PFSK-1 (cell line): Measurements from ENCODE around the gene MAX.

Experiments used
- FOXP2 ChIP-seq: optimal IDR thresholded peaks from 2 replicates; pipeline ENCODE3; 2011; ENCODE audit warnings: borderline replicate concordance, control low read depth, inconsistent platforms; ENCODE audit not compliant: insufficient read depth; ENCODE audit errors: extremely low read length, extremely low read depth
- POLR2AphosphoS5 ChIP-seq: IDR thresholded peaks from 2 replicates; pipeline ENCODE4 v1.6.1; 2012; ENCODE audit warnings: low read depth, mild to moderate bottlenecking, control low read depth, low read length, moderate library complexity
- REST ChIP-seq, 2 experiments: IDR thresholded peaks; 2 replicates each; pipeline versions ENCODE4 v1.6.1 to v1.8.0; 2011 to 2012; ENCODE audit warnings: low read depth in 2 of 2, low read length in 2 of 2, control low read depth in 1 of 2, inconsistent platforms in 1 of 2, mild to moderate bottlenecking in 1 of 2, moderate library complexity in 1 of 2; ENCODE audit not compliant: insufficient read depth in 1 of 2
- SIN3A ChIP-seq: IDR thresholded peaks from 2 replicates; pipeline ENCODE4 v1.6.1; 2012; ENCODE audit warnings: mild to moderate bottlenecking, low read length, moderate library complexity, borderline replicate concordance; ENCODE audit not compliant: insufficient read depth
- TAF1 ChIP-seq: IDR thresholded peaks from 2 replicates; pipeline ENCODE4 v1.6.1; 2012; ENCODE audit warnings: low read length, control low read depth, borderline replicate concordance; ENCODE audit not compliant: insufficient read depth

Gene MAX

GRCh38 chr14:65070471-65070976 is 31.8 kb downstream of the MAX start:
- TF ChIP-seq POLR2AphosphoS5, result no peak
- no peak for TF ChIP-seq REST (IDR thresholded peaks at IDR 0.05; ENCODE audit: insufficient read depth in 1 of 2, low read depth in 2 of 2, low read length in 2 of 2)
- no peak for TF ChIP-seq SIN3A
- TF ChIP-seq FOXP2, result no peak
- TF ChIP-seq TAF1, result no peak

GRCh38 chr14:65069874-65070413 is 32.4 kb downstream of the MAX start:
- TF ChIP-seq TAF1, result no peak
- no peak for TF ChIP-seq SIN3A
- no peak for TF ChIP-seq FOXP2
- TF ChIP-seq REST (IDR thresholded peaks at IDR 0.05; ENCODE audit: insufficient read depth in 1 of 2, low read depth in 2 of 2, low read length in 2 of 2), result no peak
- TF ChIP-seq POLR2AphosphoS5, result no peak

GRCh38 chr14:65065719-65066118 is 36.6 kb downstream of the MAX start:
- TF ChIP-seq FOXP2 (no peak), POLR2AphosphoS5 (no peak)

- TF ChIP-seq POLR2AphosphoS5 (no peak), FOXP2 (no peak), SIN3A (no peak), REST (IDR thresholded peaks at IDR 0.05; ENCODE audit: insufficient read depth in 1 of 2, low read depth in 2 of 2, low read length in 2 of 2) (no peak), TAF1 (no peak)
Measured at GRCh38 chr14:65062096-65063075, 39.9 kb downstream of the MAX start.

- TF ChIP-seq REST (IDR thresholded peaks at IDR 0.05; ENCODE audit: insufficient read depth in 1 of 2, low read depth in 2 of 2, low read length in 2 of 2), result no peak
- no peak for TF ChIP-seq TAF1
- TF ChIP-seq FOXP2, result no peak
- no peak for TF ChIP-seq SIN3A
- no peak for TF ChIP-seq POLR2AphosphoS5
Measured at GRCh38 chr14:65057695-65058094, 44.6 kb downstream of the MAX start.
